ENCODE results near the gene HTRA2. TPM values are rescaled to one million over a fixed set of nuclear protein-coding genes. Genes with fewer than 3 reads are reported as not detected.
"Not testable (repeated sequence)": the region's sequence is repeated elsewhere in the genome, so short reads cannot be mapped to it uniquely, and the experiment has no call there.

HTRA2 gene
- 10 to 100 TPM; 11.8 to 36.9 (median 27.2) TPM for total RNA-seq

DNA sequence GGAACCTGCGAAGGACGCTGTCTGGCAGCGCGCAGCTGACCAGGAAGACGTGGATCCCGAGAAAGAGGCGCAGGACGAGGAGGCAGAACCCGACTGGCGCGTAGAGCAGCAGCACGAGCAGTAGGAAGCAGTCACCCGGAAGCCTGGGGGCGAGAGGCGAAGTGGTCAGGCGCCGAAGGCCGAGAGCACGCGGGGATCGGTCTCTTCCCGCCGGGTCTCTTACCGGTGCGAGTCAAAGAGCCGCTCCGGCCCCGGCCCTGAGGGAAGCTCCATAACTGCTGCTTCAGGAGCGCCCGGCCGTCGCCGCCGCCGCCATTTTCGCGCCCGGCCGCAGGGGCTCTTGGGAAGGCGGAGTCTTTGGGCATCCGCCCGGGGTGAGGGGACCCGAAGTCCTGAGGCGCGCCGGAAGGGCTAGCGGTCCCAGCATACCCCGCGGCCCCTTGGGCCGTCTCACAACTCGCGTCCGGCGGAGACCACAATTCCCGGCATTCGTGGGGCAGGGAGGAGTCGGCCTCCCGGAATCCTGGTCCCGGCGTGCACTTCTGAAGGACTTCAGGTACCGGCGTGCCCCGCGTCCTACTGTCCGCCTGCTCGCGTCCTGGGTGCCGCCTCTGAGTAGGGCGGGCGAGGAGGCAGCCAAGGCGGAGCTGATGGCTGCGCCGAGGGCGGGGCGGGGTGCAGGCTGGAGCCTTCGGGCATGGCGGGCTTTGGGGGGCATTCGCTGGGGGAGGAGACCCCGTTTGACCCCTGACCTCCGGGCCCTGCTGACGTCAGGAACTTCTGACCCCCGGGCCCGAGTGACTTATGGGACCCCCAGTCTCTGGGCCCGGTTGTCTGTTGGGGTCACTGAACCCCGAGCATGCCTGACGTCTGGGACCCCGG is at the start of gene HTRA2, which contains the start of gene AUP1:
Gene HTRA2, plus strand, starts transcription at position 577 of the 882 bp plus-strand sequence. Its CDS starts 74 bp downstream, at position 651.
Gene AUP1, minus strand, starts transcription at position 350 of the 882 bp plus-strand sequence. Its CDS starts 77 bp downstream, at position 273.
- peak within 1 kb of the TSS; percentile 90 to 95 (median 94) for H3K27ac ChIP-seq
- 0% methylated on average over 10 to 41 of the region's 87 CpGs for WGBS, 2 donors
- H3K9me3 ChIP-seq = no peaks in the 10 kb centered on the region
- peak in 3 of 4 donors; percentile 74 to 91 (median 80) for TF ChIP-seq POLR2A (IDR thresholded peaks at IDR 0.05)
- TF ChIP-seq, protein P1, sequence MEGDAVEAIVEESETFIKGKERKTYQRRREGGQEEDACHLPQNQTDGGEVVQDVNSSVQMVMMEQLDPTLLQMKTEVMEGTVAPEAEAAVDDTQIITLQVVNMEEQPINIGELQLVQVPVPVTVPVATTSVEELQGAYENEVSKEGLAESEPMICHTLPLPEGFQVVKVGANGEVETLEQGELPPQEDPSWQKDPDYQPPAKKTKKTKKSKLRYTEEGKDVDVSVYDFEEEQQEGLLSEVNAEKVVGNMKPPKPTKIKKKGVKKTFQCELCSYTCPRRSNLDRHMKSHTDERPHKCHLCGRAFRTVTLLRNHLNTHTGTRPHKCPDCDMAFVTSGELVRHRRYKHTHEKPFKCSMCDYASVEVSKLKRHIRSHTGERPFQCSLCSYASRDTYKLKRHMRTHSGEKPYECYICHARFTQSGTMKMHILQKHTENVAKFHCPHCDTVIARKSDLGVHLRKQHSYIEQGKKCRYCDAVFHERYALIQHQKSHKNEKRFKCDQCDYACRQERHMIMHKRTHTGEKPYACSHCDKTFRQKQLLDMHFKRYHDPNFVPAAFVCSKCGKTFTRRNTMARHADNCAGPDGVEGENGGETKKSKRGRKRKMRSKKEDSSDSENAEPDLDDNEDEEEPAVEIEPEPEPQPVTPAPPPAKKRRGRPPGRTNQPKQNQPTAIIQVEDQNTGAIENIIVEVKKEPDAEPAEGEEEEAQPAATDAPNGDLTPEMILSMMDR (IDR thresholded peaks at IDR 0.05) = peak in 3 of 6 experiments; percentile 14 to 46 (median 45)
- TF ChIP-seq POLR2AphosphoS5 (IDR thresholded peaks at IDR 0.05) = peak; percentile 93 to 94
- TF ChIP-seq EP300 (IDR thresholded peaks at IDR 0.05) = peak in 2 of 4 donors; percentile 46 to 83
- peaks cover 22 to 35% (median 26%) of the 10 kb centered on the region in 4 donors for H3K4me1 ChIP-seq
- peaks cover 16 to 46% (median 30%) of the 10 kb centered on the region in 4 donors for H3K36me3 ChIP-seq
- ATAC-seq (ENCODE audit: low FRiP score in 2 of 2) (peak; percentile 97 to 98), DNase-seq (peak; percentile 97 to 100)
- peak within 1 kb of the TSS; percentile 65 to 94 (median 82) for H3K4me3 ChIP-seq
- H3K27me3 ChIP-seq = no peaks in the 10 kb centered on the region

DNA sequence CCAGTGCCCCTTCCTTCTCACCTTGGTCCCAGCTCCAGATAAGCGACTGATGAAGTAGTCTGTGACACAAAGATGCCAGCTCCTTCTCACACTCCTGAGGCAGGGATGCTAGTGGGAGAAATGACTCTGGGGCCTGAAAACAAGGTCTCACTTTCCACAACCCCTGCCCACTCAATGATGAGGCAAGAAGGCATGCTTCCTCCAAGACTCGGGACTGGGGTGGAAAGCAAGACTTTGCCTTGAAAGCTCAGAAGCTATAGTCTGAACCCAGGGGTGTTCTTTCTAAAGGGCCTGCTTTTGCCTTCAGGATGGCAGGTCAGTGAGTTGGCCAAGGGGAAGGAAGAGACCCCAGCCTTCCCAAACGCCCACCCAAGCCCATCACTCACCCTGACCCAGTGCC is 48.3 kb upstream of the HTRA2 start:
- ATAC-seq (ENCODE audit: low FRiP score in 2 of 2) (no peak), DNase-seq (no peak)
- WGBS, 2 donors = 51 to 60% methylated on average over 2 to 3 of the region's 3 CpGs
- Histone ChIP-seq H3K36me3 (peaks cover 0 to 43% (median 14%) of the 10 kb centered on the region in 4 donors), H3K4me3 (peak overlapping the region; percentile 50 to 84 (median 72)), H3K27ac (peak overlapping the region; percentile 82 to 93 (median 90)), H3K9me3 (no peaks in the 10 kb centered on the region), H3K27me3 (no peaks in the 10 kb centered on the region), H3K4me1 (peaks cover 32 to 48% (median 35%) of the 10 kb centered on the region in 4 donors)
- TF ChIP-seq EP300 (IDR thresholded peaks at IDR 0.05) = no peak

DNA sequence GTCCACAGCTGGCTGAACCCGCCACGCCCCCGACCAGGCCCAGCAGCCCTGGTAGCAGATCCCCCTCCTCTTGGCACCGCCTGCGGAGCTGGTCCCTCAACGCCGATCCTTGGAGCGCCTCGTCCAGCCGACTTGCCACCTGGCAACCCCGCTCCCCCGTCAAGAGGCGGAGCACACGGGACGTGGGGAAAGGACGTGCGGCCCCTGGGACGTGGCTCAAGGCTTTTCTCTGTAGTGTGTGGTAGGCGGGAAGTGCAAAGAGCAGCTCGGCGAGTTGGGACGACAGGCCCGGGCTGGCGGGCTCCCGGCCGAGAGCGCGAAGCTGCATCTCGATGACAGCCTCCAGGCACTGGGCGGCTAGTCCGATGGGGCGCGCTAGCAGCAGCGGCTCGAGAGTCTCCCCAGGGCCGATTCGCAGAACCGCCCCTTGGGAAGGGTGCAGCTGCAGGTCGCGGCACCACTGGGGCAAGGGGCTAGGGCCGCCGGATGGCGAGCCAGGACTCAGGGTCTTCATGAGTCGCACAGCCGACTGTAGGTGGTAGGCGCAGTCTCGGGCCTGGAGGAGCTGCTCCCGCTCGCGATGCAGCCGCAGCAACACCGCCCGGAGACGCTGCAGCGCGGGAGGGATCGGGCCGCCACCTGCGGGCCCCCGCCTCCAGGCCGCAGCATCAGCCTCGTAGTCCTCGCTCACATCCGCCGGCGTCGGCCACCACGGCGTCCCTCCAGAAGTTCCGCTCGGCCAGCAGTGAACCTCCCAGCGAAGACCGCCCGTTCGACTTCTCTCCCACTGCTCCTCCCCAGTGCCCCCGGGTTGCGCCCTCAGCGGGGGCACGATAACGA is 47.6 kb upstream of the HTRA2 start:
- Histone ChIP-seq H3K9me3 (no peaks in the 10 kb centered on the region), H3K27me3 (no peaks in the 10 kb centered on the region), H3K27ac (peak overlapping the region; percentile 82 to 93 (median 90)), H3K36me3 (peaks cover 0 to 48% (median 18%) of the 10 kb centered on the region in 4 donors), H3K4me1 (peaks cover 24 to 40% (median 27%) of the 10 kb centered on the region in 4 donors), H3K4me3 (peak overlapping the region; percentile 50 to 84 (median 72))
- TF ChIP-seq POLR2AphosphoS5 (IDR thresholded peaks at IDR 0.05) (no peak), POLR2A (IDR thresholded peaks at IDR 0.05) (no peak), EP300 (IDR thresholded peaks at IDR 0.05) (no peak)
- TF ChIP-seq, protein P1 (IDR thresholded peaks at IDR 0.05) = no peak
- ATAC-seq (ENCODE audit: low FRiP score in 2 of 2) = peak; percentile 82 to 83
- peak; percentile 53 to 93 for DNase-seq
- WGBS, 2 donors = 0 to 1% methylated on average over 2 to 55 of the region's 80 CpGs

DNA sequence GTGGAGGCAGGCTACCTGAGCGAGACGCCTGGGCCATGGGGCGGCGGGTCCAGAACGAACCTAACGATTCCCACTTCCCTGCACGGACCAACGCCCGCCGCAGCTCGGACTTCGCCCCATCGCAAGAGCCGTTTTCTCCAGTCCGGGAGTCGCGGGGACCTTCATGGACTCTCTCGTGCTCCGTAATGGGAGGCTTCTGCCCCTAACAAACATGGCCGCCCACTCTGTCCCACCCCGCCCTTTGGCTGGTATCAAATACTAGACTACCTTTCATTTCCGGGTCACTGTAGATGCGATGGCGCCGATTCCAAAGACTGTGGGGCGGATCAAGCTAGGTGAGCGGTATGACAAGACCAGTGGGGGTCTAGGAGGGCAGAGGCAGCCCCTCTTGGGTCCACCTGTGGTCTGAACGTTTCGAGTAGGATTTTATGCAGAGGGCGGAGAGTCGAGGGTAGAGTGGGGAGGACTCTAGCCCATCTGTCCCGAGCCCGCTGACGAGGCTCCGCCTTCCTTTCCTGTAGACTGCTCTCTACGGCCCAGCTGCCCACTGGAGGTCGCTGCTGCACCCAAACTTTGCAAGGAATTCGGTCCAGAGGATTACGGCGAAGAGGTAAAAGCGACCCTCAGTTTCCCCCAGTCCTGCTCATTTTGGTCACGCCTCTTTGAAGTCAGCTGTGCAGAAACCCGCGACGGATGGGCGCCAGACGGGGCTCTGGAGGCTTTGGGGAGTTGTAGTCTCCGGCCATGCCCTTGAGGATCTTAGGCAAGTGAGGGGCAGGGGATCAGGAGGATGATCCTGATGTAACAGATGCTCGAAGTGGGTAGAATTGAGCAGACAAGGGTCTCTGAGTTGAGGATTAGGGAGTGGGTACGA is 46.7 kb upstream of the HTRA2 start, which contains the start of the genes CCDC142 and TTC31:
Gene CCDC142, minus strand, starts transcription at position 198 of the 874 bp plus-strand sequence. Its CDS starts 161 bp downstream, at position 37.
Gene TTC31, plus strand, starts transcription at position 281 of the 874 bp plus-strand sequence. Its CDS starts 15 bp downstream, at position 296.
- Histone ChIP-seq H3K27ac (peak within 1 kb of the TSS; percentile 82 to 93 (median 90)), H3K36me3 (peaks cover 0 to 49% (median 18%) of the 10 kb centered on the region in 4 donors), H3K4me1 (peaks cover 22 to 34% (median 25%) of the 10 kb centered on the region in 4 donors), H3K4me3 (peak within 1 kb of the TSS; percentile 50 to 84 (median 72)), H3K9me3 (no peaks in the 10 kb centered on the region), H3K27me3 (no peaks in the 10 kb centered on the region)
- DNase-seq (peak; percentile 86 to 95), ATAC-seq (ENCODE audit: low FRiP score in 2 of 2) (peak; percentile 99)
- TF ChIP-seq EP300 (IDR thresholded peaks at IDR 0.05) (no peak), POLR2A (IDR thresholded peaks at IDR 0.05) (peak in 3 of 4 donors; percentile 22 to 68 (median 27)), POLR2AphosphoS5 (IDR thresholded peaks at IDR 0.05) (peak; percentile 84 to 87)
- TF ChIP-seq, protein P1 (IDR thresholded peaks at IDR 0.05) = peak; percentile 77 to 94 (median 89)
- 2% methylated on average over 26 to 34 of the region's 50 CpGs for WGBS, 2 donors

DNA sequence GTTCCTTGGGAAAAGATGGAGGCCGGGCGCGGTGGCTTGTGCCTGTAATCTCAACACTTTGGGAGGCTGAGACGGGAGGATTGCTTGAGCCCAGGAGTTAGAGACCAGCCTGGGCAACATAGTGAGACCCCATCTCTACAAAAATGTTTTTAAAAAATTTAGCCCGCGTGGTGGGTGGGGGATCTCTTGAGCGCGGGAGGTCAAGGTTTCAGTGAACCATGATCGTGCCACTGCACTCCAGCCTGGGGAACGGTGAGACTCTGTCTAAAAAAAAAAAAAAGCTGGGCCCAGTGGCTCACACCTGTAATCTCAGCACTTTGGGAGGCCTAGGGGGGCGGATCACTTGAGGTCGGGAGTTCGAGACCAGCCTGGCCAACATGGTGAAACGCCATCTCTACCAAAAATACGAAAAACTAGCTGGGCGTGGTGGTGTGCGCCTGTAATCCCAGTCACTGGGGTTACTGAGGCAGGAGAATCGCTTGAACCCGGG is 46.0 kb upstream of the HTRA2 start:
- Histone ChIP-seq H3K4me3 (peak overlapping the region; percentile 50 to 84 (median 72)), H3K4me1 (peaks cover 22 to 34% (median 25%) of the 10 kb centered on the region in 4 donors), H3K27ac (peak overlapping the region in 2 of 4 donors; percentile 90 to 93), H3K36me3 (peaks cover 0 to 47% (median 20%) of the 10 kb centered on the region in 4 donors)
- H3K9me3 ChIP-seq; H3K27me3 ChIP-seq; DNase-seq; ATAC-seq (ENCODE audit: low FRiP score in 2 of 2): not testable (repeated sequence)
- 85 to 89% methylated on average over 19 of the region's 19 CpGs for WGBS, 2 donors
